Measurements from ENCODE around the gene RNF144B.

The RNF144B gene

GRCh38 chr6:18511211-18511610, 124.1 kb downstream of the RNF144B start:
- WGBS = 72% methylated on average over 8 of the region's 8 CpGs
- Histone ChIP-seq H3K23ac (ENCODE audit: low read length in 2 of 2) (no peak overlapping the region), H2BK5ac (ENCODE audit: low read depth, low read length, poor library complexity, severe bottlenecking) (no peak overlapping the region), H4K8ac (ENCODE audit: low read length) (no peak overlapping the region), H2BK120ac (ENCODE audit: low read depth, low read length) (no peak overlapping the region), H3K9me3 (ENCODE audit: control insufficient read depth, low read length) (no peaks in the 10 kb centered on the region), H3K9ac (ENCODE audit: low read length) (no peak overlapping the region), H3K18ac (ENCODE audit: low read depth in 1 of 2, low read length in 2 of 2) (no peak overlapping the region), H3K4me1 (ENCODE audit: control insufficient read depth, insufficient read depth, low read depth, low read length) (peaks cover 2% of the 10 kb centered on the region), H3K14ac (ENCODE audit: low read length in 2 of 2) (no peak overlapping the region), H2AK5ac (ENCODE audit: low read length, severe bottlenecking) (no peak overlapping the region), H3K4me2 (ENCODE audit: low read length, poor library complexity, severe bottlenecking) (no peak overlapping the region), H4K91ac (ENCODE audit: low read length) (no peak overlapping the region), H3K27ac (ENCODE audit: low read length, poor library complexity, severe bottlenecking) (no peak overlapping the region), H2AFZ (ENCODE audit: low read depth, low read length) (no peak overlapping the region), H3K36me3 (ENCODE audit: control insufficient read depth in 1 of 2, insufficient read depth in 2 of 2, low read depth in 1 of 2, low read length in 2 of 2) (no peaks in the 10 kb centered on the region), H3K4ac (ENCODE audit: low read depth in 1 of 2, low read length in 2 of 2) (no peak overlapping the region), H2BK12ac (ENCODE audit: low read length in 2 of 2) (no peak overlapping the region), H3K79me1 (replicated peaks; ENCODE audit: low read length, poor library complexity, severe bottlenecking) (no peaks in the 10 kb centered on the region), H2BK15ac (ENCODE audit: low read depth, poor library complexity, severe bottlenecking) (no peak overlapping the region), H3K27me3 (ENCODE audit: control insufficient read depth in 1 of 2, insufficient read depth in 1 of 2, low read length in 2 of 2) (no peaks in the 10 kb centered on the region), H3K4me3 (ENCODE audit: insufficient read depth in 1 of 2, low read depth in 1 of 2, low read length in 2 of 2) (no peak overlapping the region)
- no peak for DNase-seq

DNA sequence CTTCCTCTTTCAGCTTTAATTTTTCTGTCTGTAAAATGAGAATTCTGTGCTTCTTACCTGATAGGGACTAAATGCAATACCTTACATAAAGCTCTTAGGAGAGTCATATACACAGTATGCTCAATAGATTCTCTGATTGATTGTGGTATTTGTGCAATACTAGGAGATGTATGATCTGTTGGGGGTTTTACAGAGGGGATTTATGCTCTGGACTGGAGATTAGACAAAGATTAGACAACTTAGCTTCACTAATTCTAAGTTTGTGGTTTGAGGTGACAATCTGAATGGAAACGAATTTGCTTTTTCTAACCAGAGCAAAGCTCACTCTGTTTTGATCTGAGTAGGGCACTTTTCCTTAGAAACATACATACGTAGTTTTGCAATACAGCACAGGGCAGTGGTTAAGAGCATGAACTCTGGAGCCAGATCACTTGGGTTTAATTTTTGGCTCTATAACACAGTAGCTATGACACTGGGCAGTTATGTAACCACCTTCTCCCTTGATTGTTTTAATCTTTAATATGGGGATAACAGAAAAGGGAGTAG, 126.2 kb downstream of the RNF144B start:
- Histone ChIP-seq H3K9me3 (ENCODE audit: control insufficient read depth, low read length) (no peaks in the 10 kb centered on the region), H4K91ac (ENCODE audit: low read length) (no peak overlapping the region), H3K4me3 (ENCODE audit: insufficient read depth in 1 of 2, low read depth in 1 of 2, low read length in 2 of 2) (no peak overlapping the region), H3K36me3 (ENCODE audit: control insufficient read depth in 1 of 2, insufficient read depth in 2 of 2, low read depth in 1 of 2, low read length in 2 of 2) (no peaks in the 10 kb centered on the region), H3K4me1 (ENCODE audit: control insufficient read depth, insufficient read depth, low read depth, low read length) (peaks cover 2% of the 10 kb centered on the region), H3K14ac (ENCODE audit: low read length in 2 of 2) (no peak overlapping the region), H3K27me3 (ENCODE audit: control insufficient read depth in 1 of 2, insufficient read depth in 1 of 2, low read length in 2 of 2) (no peaks in the 10 kb centered on the region), H3K4me2 (ENCODE audit: low read length, poor library complexity, severe bottlenecking) (no peak overlapping the region), H3K79me1 (replicated peaks; ENCODE audit: low read length, poor library complexity, severe bottlenecking) (no peaks in the 10 kb centered on the region), H3K9ac (ENCODE audit: low read length) (no peak overlapping the region), H4K8ac (ENCODE audit: low read length) (no peak overlapping the region), H3K18ac (ENCODE audit: low read depth in 1 of 2, low read length in 2 of 2) (no peak overlapping the region), H2BK120ac (ENCODE audit: low read depth, low read length) (no peak overlapping the region), H2BK15ac (ENCODE audit: low read depth, poor library complexity, severe bottlenecking) (no peak overlapping the region), H2BK5ac (ENCODE audit: low read depth, low read length, poor library complexity, severe bottlenecking) (no peak overlapping the region), H3K23ac (ENCODE audit: low read length in 2 of 2) (no peak overlapping the region), H2BK12ac (ENCODE audit: low read length in 2 of 2) (no peak overlapping the region), H3K27ac (ENCODE audit: low read length, poor library complexity, severe bottlenecking) (no peak overlapping the region), H3K4ac (ENCODE audit: low read depth in 1 of 2, low read length in 2 of 2) (no peak overlapping the region), H2AFZ (ENCODE audit: low read depth, low read length) (no peak overlapping the region), H2AK5ac (ENCODE audit: low read length, severe bottlenecking) (no peak overlapping the region)
- WGBS = 67% methylated on average over 2 of the region's 2 CpGs
- no peak for DNase-seq

DNA sequence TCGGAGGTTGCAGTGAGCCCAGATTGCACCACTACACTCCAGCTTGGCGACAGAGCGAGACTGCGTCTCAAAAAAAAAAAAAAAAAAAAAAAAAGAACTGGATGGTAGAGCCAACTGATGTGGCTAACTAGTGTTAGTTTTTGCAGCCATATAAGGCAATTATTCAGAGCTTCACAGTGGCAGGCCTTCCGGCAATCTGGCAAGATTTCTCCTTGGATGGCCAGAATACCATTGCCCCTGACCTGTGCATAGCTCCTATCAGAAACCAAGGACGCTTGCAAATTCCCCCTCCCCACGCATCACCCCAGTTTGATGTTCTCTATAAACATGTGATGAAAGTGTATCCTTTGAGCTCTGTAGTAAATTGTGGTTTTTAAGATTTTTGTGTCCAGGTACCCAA, 127.0 kb downstream of the RNF144B start:
- Histone ChIP-seq H4K91ac (ENCODE audit: low read length) (no peak overlapping the region), H3K79me1 (replicated peaks; ENCODE audit: low read length, poor library complexity, severe bottlenecking) (no peaks in the 10 kb centered on the region), H3K4me1 (ENCODE audit: control insufficient read depth, insufficient read depth, low read depth, low read length) (peaks cover 2% of the 10 kb centered on the region), H2AFZ (ENCODE audit: low read depth, low read length) (no peak overlapping the region), H3K9ac (ENCODE audit: low read length) (no peak overlapping the region), H3K4me3 (ENCODE audit: insufficient read depth in 1 of 2, low read depth in 1 of 2, low read length in 2 of 2) (no peak overlapping the region), H3K36me3 (ENCODE audit: control insufficient read depth in 1 of 2, insufficient read depth in 2 of 2, low read depth in 1 of 2, low read length in 2 of 2) (no peaks in the 10 kb centered on the region), H3K18ac (ENCODE audit: low read depth in 1 of 2, low read length in 2 of 2) (no peak overlapping the region), H2BK120ac (ENCODE audit: low read depth, low read length) (no peak overlapping the region), H2BK5ac (ENCODE audit: low read depth, low read length, poor library complexity, severe bottlenecking) (no peak overlapping the region), H2AK5ac (ENCODE audit: low read length, severe bottlenecking) (no peak overlapping the region), H4K8ac (ENCODE audit: low read length) (no peak overlapping the region), H3K27ac (ENCODE audit: low read length, poor library complexity, severe bottlenecking) (no peak overlapping the region), H3K27me3 (ENCODE audit: control insufficient read depth in 1 of 2, insufficient read depth in 1 of 2, low read length in 2 of 2) (no peaks in the 10 kb centered on the region), H3K4ac (ENCODE audit: low read depth in 1 of 2, low read length in 2 of 2) (no peak overlapping the region), H3K9me3 (ENCODE audit: control insufficient read depth, low read length) (no peaks in the 10 kb centered on the region), H2BK12ac (ENCODE audit: low read length in 2 of 2) (no peak overlapping the region), H3K14ac (ENCODE audit: low read length in 2 of 2) (no peak overlapping the region), H3K23ac (ENCODE audit: low read length in 2 of 2) (no peak overlapping the region), H2BK15ac (ENCODE audit: low read depth, poor library complexity, severe bottlenecking) (no peak overlapping the region), H3K4me2 (ENCODE audit: low read length, poor library complexity, severe bottlenecking) (no peak overlapping the region)
- WGBS = 96% methylated on average over 5 of the region's 7 CpGs
- no peak for DNase-seq

DNA sequence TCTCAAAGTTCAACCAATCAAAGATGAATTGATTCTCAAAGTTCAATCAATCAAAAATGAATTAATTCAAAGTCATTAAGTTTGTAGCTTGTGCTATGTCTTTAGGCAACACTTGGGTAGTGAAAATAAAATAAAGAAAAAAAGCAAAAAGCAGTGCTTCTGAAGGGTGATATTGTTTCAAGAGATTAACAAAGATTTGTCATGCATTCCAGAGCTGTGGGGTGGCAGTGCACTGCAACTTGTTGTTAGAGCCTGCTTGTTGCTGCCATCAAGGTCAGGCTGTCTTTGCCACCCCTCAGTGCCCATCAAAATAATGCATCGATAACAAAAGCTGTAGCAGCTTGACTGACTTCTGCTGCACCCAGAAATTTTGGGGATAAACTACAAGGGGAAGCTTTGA, 128.6 kb downstream of the RNF144B start:
- no peak overlapping the region for H2AK5ac ChIP-seq (ENCODE audit: low read length, severe bottlenecking)
- H3K4me1 ChIP-seq (ENCODE audit: control insufficient read depth, insufficient read depth, low read depth, low read length) = peaks cover 2% of the 10 kb centered on the region
- no peak overlapping the region for H2AFZ ChIP-seq (ENCODE audit: low read depth, low read length)
- no peak overlapping the region for H3K14ac ChIP-seq (ENCODE audit: low read length in 2 of 2)
- no peak overlapping the region for H3K23ac ChIP-seq (ENCODE audit: low read length in 2 of 2)
- no peaks in the 10 kb centered on the region for H3K36me3 ChIP-seq (ENCODE audit: control insufficient read depth in 1 of 2, insufficient read depth in 2 of 2, low read depth in 1 of 2, low read length in 2 of 2)
- H3K9ac ChIP-seq (ENCODE audit: low read length) = no peak overlapping the region
- DNase-seq = no peak
- H2BK5ac ChIP-seq (ENCODE audit: low read depth, low read length, poor library complexity, severe bottlenecking) = no peak overlapping the region
- no peaks in the 10 kb centered on the region for H3K79me1 ChIP-seq (replicated peaks; ENCODE audit: low read length, poor library complexity, severe bottlenecking)
- no peak overlapping the region for H2BK15ac ChIP-seq (ENCODE audit: low read depth, poor library complexity, severe bottlenecking)
- H2BK120ac ChIP-seq (ENCODE audit: low read depth, low read length) = no peak overlapping the region
- no peak overlapping the region for H3K4me2 ChIP-seq (ENCODE audit: low read length, poor library complexity, severe bottlenecking)
- no peak overlapping the region for H4K91ac ChIP-seq (ENCODE audit: low read length)
- H3K27ac ChIP-seq (ENCODE audit: low read length, poor library complexity, severe bottlenecking) = no peak overlapping the region
- no peak overlapping the region for H2BK12ac ChIP-seq (ENCODE audit: low read length in 2 of 2)
- H4K8ac ChIP-seq (ENCODE audit: low read length) = no peak overlapping the region
- H3K18ac ChIP-seq (ENCODE audit: low read depth in 1 of 2, low read length in 2 of 2) = no peak overlapping the region
- no peak overlapping the region for H3K4me3 ChIP-seq (ENCODE audit: insufficient read depth in 1 of 2, low read depth in 1 of 2, low read length in 2 of 2)
- WGBS = 100% methylated on average over 1 of the region's 1 CpG
- H3K27me3 ChIP-seq (ENCODE audit: control insufficient read depth in 1 of 2, insufficient read depth in 1 of 2, low read length in 2 of 2) = no peaks in the 10 kb centered on the region
- no peaks in the 10 kb centered on the region for H3K9me3 ChIP-seq (ENCODE audit: control insufficient read depth, low read length)
- H3K4ac ChIP-seq (ENCODE audit: low read depth in 1 of 2, low read length in 2 of 2) = no peak overlapping the region

Data from mesenchymal stem cell (in vitro differentiated cells and primary cell).